Hepatocyte (in vitro differentiated cells): ENCODE results near the gene PRKAA1. TPM values are rescaled to one million over a fixed set of nuclear protein-coding genes. Genes with fewer than 3 reads are reported as not detected.
"Not testable (repeated sequence)": the region's sequence is repeated elsewhere in the genome, so short reads cannot be mapped to it uniquely, and the experiment has no call there.

ENCODE experiments used
- DNase-seq: peaks from one replicate; pipeline ENCODE4 v3.0.0-alpha.2; 2016; ENCODE audit warnings: low spot score
- H2AFZ ChIP-seq: fragments of 200-600 bp; sonication (generic); 2 replicates; pipeline ENCODE4 v1.6.0; 2016; ENCODE audit warnings: antibody characterized with exemption, mild to moderate bottlenecking
- H3K27ac ChIP-seq: fragments of 200-600 bp; sonication (generic); 2 replicates; pipeline ENCODE4 v1.5.1; 2016; ENCODE audit warnings: mild to moderate bottlenecking
- H3K27me3 ChIP-seq: fragments of 200-600 bp; sonication (generic); 2 replicates; pipeline ENCODE4 v1.6.1; 2016
- H3K36me3 ChIP-seq: fragments of 200-600 bp; sonication (generic); replicated peaks from 2 replicates; pipeline ENCODE4 v1.5.1; 2016; ENCODE audit warnings: low read depth; ENCODE audit not compliant: insufficient read depth
- H3K4me1 ChIP-seq: fragments of 200-600 bp; sonication (generic); 2 replicates; pipeline ENCODE4 v1.5.1; 2016; ENCODE audit warnings: mild to moderate bottlenecking, moderate library complexity; ENCODE audit not compliant: insufficient read depth
- H3K4me2 ChIP-seq: fragments of 200-600 bp; sonication (generic); 2 replicates; pipeline ENCODE4 v1.6.0; 2016
- H3K4me3 ChIP-seq: fragments of 200-600 bp; sonication (generic); 2 replicates; pipeline ENCODE4 v1.5.1; 2016; ENCODE audit warnings: mild to moderate bottlenecking
- H3K79me2 ChIP-seq: fragments of 200-600 bp; sonication (generic); 2 replicates; pipeline ENCODE4 v1.6.0; 2017; ENCODE audit warnings: mild to moderate bottlenecking
- H3K9me2 ChIP-seq: fragments of 200-600 bp; sonication (generic); replicated peaks from 2 replicates; pipeline ENCODE4 v1.6.0; 2017; ENCODE audit warnings: mild to moderate bottlenecking; ENCODE audit not compliant: insufficient read depth
- H3K9me3 ChIP-seq: fragments of 200-600 bp; sonication (generic); 2 replicates; pipeline ENCODE4 v1.5.1; 2016; ENCODE audit warnings: low read depth, mild to moderate bottlenecking
- H4K20me1 ChIP-seq: fragments of 200-600 bp; sonication (generic); 2 replicates; pipeline ENCODE4 v1.6.0; 2016; ENCODE audit warnings: mild to moderate bottlenecking; ENCODE audit not compliant: insufficient read depth, poor library complexity, severe bottlenecking
- CTCF ChIP-seq: fragments of 200-600 bp; sonication (generic); IDR thresholded peaks from 2 replicates; pipeline ENCODE4 v1.5.1; 2016; ENCODE audit warnings: antibody characterized with exemption, mild to moderate bottlenecking; ENCODE audit not compliant: poor library complexity
- EZH2 ChIP-seq: fragments of 200-600 bp; sonication (generic); IDR thresholded peaks from 2 replicates; pipeline ENCODE4 v1.6.1; 2016; ENCODE audit warnings: antibody characterized with exemption, mild to moderate bottlenecking, borderline replicate concordance
- EZH2phosphoT487 ChIP-seq: fragments of 200-600 bp; sonication (generic); IDR thresholded peaks from one replicate; pipeline ENCODE4 v1.6.1; 2018; ENCODE audit warnings: antibody characterized with exemption, mild to moderate bottlenecking, low read depth, moderate library complexity; ENCODE audit not compliant: unreplicated experiment, severe bottlenecking
- WGBS: methylation state at CpG from one replicate; pipeline ENCODE4 v1.1.6; 2016; ENCODE audit warnings: low lambda C conversion rate; ENCODE audit errors: missing lambda C conversion rate; 5-methylcytosine and 5-hydroxymethylcytosine counted together
- polyA plus RNA-seq: library from polyadenylated mRNA; unstranded; fragments of >200 nt; fragmentation: Nextera tagmentation; extraction: Ambion mirVana; gene quantifications from 2 replicates; pipeline ENCODE4 v1.2.1, GENCODE V29; 2016
- total RNA-seq: library from RNA; depleted of rRNA; stranded (reverse); fragments of >200 nt; gene quantifications from 2 replicates; pipeline ENCODE4 v1.2.3, GENCODE V29; 2014

The PRKAA1 gene
- total and polyA plus RNA-seq, 2 experiments from 2014 or later = 25.7 to 90.4 TPM

- H3K9me3 ChIP-seq = no peaks in the 10 kb centered on the region
- no peak overlapping the region for H3K27ac ChIP-seq
- H4K20me1 ChIP-seq = no peaks in the 10 kb centered on the region
- TF ChIP-seq CTCF (no peak), EZH2phosphoT487 (no peak), EZH2 (no peak)
- H3K36me3 ChIP-seq = no peaks in the 10 kb centered on the region
- H3K4me1 ChIP-seq = no peaks in the 10 kb centered on the region
- H3K4me2 ChIP-seq = no peak overlapping the region
- no peak overlapping the region for H3K4me3 ChIP-seq
- H3K9me2 ChIP-seq = no peaks in the 10 kb centered on the region
- H3K79me2 ChIP-seq = no peaks in the 10 kb centered on the region
- no peaks in the 10 kb centered on the region for H3K27me3 ChIP-seq
- no peak for DNase-seq
- no peak overlapping the region for H2AFZ ChIP-seq
Measured at GRCh38 chr5:40717281-40717680, 80.9 kb downstream of the PRKAA1 start.

GRCh38 chr5:40716590-40716989 is 81.6 kb downstream of the PRKAA1 start:
- H3K36me3 ChIP-seq = no peaks in the 10 kb centered on the region
- H2AFZ ChIP-seq = no peak overlapping the region
- no peaks in the 10 kb centered on the region for H3K9me2 ChIP-seq
- no peaks in the 10 kb centered on the region for H3K79me2 ChIP-seq
- no peak overlapping the region for H3K4me2 ChIP-seq
- H3K9me3 ChIP-seq = no peaks in the 10 kb centered on the region
- no peaks in the 10 kb centered on the region for H3K4me1 ChIP-seq
- WGBS = 77% methylated on average over 2 of the region's 2 CpGs
- no peak overlapping the region for H3K27ac ChIP-seq
- no peaks in the 10 kb centered on the region for H4K20me1 ChIP-seq
- H3K4me3 ChIP-seq = no peak overlapping the region
- H3K27me3 ChIP-seq = no peaks in the 10 kb centered on the region
- TF ChIP-seq EZH2phosphoT487 (no peak), EZH2 (no peak), CTCF (no peak)
- no peak for DNase-seq

- no peaks in the 10 kb centered on the region for H3K4me1 ChIP-seq
- H3K79me2 ChIP-seq = no peaks in the 10 kb centered on the region
- no peak overlapping the region for H3K4me3 ChIP-seq
- no peaks in the 10 kb centered on the region for H3K27me3 ChIP-seq
- H4K20me1 ChIP-seq = no peaks in the 10 kb centered on the region
- H3K27ac ChIP-seq = no peak overlapping the region
- no peaks in the 10 kb centered on the region for H3K9me2 ChIP-seq
- no peak overlapping the region for H2AFZ ChIP-seq
- TF ChIP-seq EZH2 (no peak), CTCF (no peak), EZH2phosphoT487 (no peak)
- no peak for DNase-seq
- H3K9me3 ChIP-seq = no peaks in the 10 kb centered on the region
- H3K4me2 ChIP-seq = no peak overlapping the region
- 36% methylated on average over 2 of the region's 2 CpGs for WGBS
- no peaks in the 10 kb centered on the region for H3K36me3 ChIP-seq
Measured at GRCh38 chr5:40716000-40716399, 82.2 kb downstream of the PRKAA1 start.

GRCh38 chr5:40714001-40714400 is 84.2 kb downstream of the PRKAA1 start:
- Histone ChIP-seq H3K9me2 (no peaks in the 10 kb centered on the region), H2AFZ (no peak overlapping the region), H3K36me3 (no peaks in the 10 kb centered on the region), H3K79me2 (no peaks in the 10 kb centered on the region), H4K20me1 (no peaks in the 10 kb centered on the region), H3K27ac (no peak overlapping the region), H3K9me3 (no peaks in the 10 kb centered on the region), H3K27me3 (no peaks in the 10 kb centered on the region), H3K4me3 (no peak overlapping the region), H3K4me1 (no peaks in the 10 kb centered on the region), H3K4me2 (no peak overlapping the region)
- TF ChIP-seq EZH2phosphoT487 (no peak), CTCF (no peak), EZH2 (no peak)
- no peak for DNase-seq

GRCh38 chr5:40710575-40710974 is 87.6 kb downstream of the PRKAA1 start:
- not testable (repeated sequence) for H3K27ac ChIP-seq, H3K36me3 ChIP-seq, H3K4me1 ChIP-seq, H3K9me3 ChIP-seq, H2AFZ ChIP-seq, H3K27me3 ChIP-seq, H3K4me3 ChIP-seq, DNase-seq, H3K79me2 ChIP-seq, H3K4me2 ChIP-seq, H4K20me1 ChIP-seq, H3K9me2 ChIP-seq
